ENCODE measurements around the gene TMEM178B.
"Not testable (repeated sequence)": the region's sequence is repeated elsewhere in the genome, so short reads cannot be mapped to it uniquely, and the experiment has no call there.

TMEM178B gene

GRCh38 chr7:141397236-141398163, 323.6 kb downstream of the TMEM178B start:
- DNase-seq: no peak

- no peak for DNase-seq
These were observed 326.5 kb downstream of the TMEM178B start for GRCh38 chr7:141400356-141400755.

GRCh38 chr7:141402277-141402996, 328.6 kb downstream of the TMEM178B start:
- no peak for DNase-seq

GRCh38 chr7:141403846-141404245, 330.0 kb downstream of the TMEM178B start:
- DNase-seq: not testable (repeated sequence)

GRCh38 chr7:141406347-141406746, 332.5 kb downstream of the TMEM178B start:
- no peak for DNase-seq

GRCh38 chr7:141407893-141408292, 334.0 kb downstream of the TMEM178B start:
- DNase-seq: no peak

GRCh38 chr7:141408440-141408839, 334.6 kb downstream of the TMEM178B start:
- DNase-seq: no peak

GRCh38 chr7:141409219-141409618, 335.4 kb downstream of the TMEM178B start:
- no peak for DNase-seq

GRCh38 chr7:141409801-141410329, 336.0 kb downstream of the TMEM178B start:
- DNase-seq: no peak

- DNase-seq: no peak
These were observed 336.6 kb downstream of the TMEM178B start for GRCh38 chr7:141410353-141411000.

GRCh38 chr7:141411133-141411532, 337.3 kb downstream of the TMEM178B start:
- DNase-seq: no peak

GRCh38 chr7:141415999-141416398, 342.1 kb downstream of the TMEM178B start:
- no peak for DNase-seq

- DNase-seq: no peak
These were observed 342.9 kb downstream of the TMEM178B start for GRCh38 chr7:141416650-141417270.

- no peak for DNase-seq
These were observed 343.6 kb downstream of the TMEM178B start for GRCh38 chr7:141417506-141417905.

GRCh38 chr7:141418066-141418465, 344.2 kb downstream of the TMEM178B start:
- DNase-seq: no peak

- no peak for DNase-seq
These were observed 347.4 kb downstream of the TMEM178B start for GRCh38 chr7:141421306-141421705.

- no peak for DNase-seq
These were observed 353.3 kb downstream of the TMEM178B start for GRCh38 chr7:141427134-141427533.

- DNase-seq: no peak
These were observed 356.7 kb downstream of the TMEM178B start for GRCh38 chr7:141430455-141431139.

GRCh38 chr7:141431140-141431479, 357.2 kb downstream of the TMEM178B start:
- no peak for DNase-seq

GRCh38 chr7:141431711-141432110, 357.8 kb downstream of the TMEM178B start:
- DNase-seq: no peak

GRCh38 chr7:141433698-141434097, 359.8 kb downstream of the TMEM178B start:
- no peak for DNase-seq

GRCh38 chr7:141436139-141436538, 362.3 kb downstream of the TMEM178B start:
- DNase-seq: no peak
